Mucosa of rectum (tissue), 2 donors: Measurements from ENCODE around the gene DCLRE1A.

Source experiments
- H3K27ac ChIP-seq, 2 donors: one replicate each; pipeline ENCODE4 v1.7.0; 2013; ENCODE audit warnings: inconsistent platforms in 2 of 2, low read depth in 2 of 2, low read length in 2 of 2
- H3K27me3 ChIP-seq, 2 donors: one replicate each; pipeline ENCODE4 v1.7.0; 2013; ENCODE audit warnings: low read length in 2 of 2; ENCODE audit not compliant: control insufficient read depth in 2 of 2, insufficient read depth in 2 of 2
- H3K36me3 ChIP-seq, 2 donors: one replicate each; pipeline ENCODE4 v1.7.0; 2013; ENCODE audit warnings: low read length in 2 of 2; ENCODE audit not compliant: control insufficient read depth in 2 of 2, insufficient read depth in 2 of 2
- H3K4me1 ChIP-seq, 2 donors: one replicate each; pipeline ENCODE4 v1.7.0; 2013; ENCODE audit warnings: low read length in 2 of 2, mild to moderate bottlenecking in 1 of 2; ENCODE audit not compliant: control insufficient read depth in 2 of 2, insufficient read depth in 2 of 2
- H3K4me3 ChIP-seq, 2 donors: one replicate each; pipeline ENCODE4 v1.7.0; 2013; ENCODE audit warnings: low read length in 2 of 2
- H3K9ac ChIP-seq, 2 donors: one replicate each; pipeline ENCODE4 v1.7.0; 2013; ENCODE audit warnings: low read length in 2 of 2, low read depth in 1 of 2, mild to moderate bottlenecking in 1 of 2
- H3K9me3 ChIP-seq, 2 donors: one replicate each; pipeline ENCODE4 v1.7.0; 2013; ENCODE audit warnings: low read length in 2 of 2; ENCODE audit not compliant: control insufficient read depth in 2 of 2
- donor health status: healthy.
- donor health status: Normal muscosa, but diverticular disease.

The DCLRE1A gene

GRCh38 chr10:113802997-113803396, 50.9 kb downstream of the DCLRE1A start:
- peaks cover 3% of the 10 kb centered on the region in 2 donors for H3K4me1 ChIP-seq
- peaks cover 0 to 2% of the 10 kb centered on the region in 2 donors for H3K27me3 ChIP-seq
- no peak overlapping the region for H3K9ac ChIP-seq
- no peaks in the 10 kb centered on the region for H3K36me3 ChIP-seq
- H3K27ac ChIP-seq, result no peak overlapping the region
- H3K9me3 ChIP-seq, result no peaks in the 10 kb centered on the region
- H3K4me3 ChIP-seq, result no peak overlapping the region

- Histone ChIP-seq H3K9me3 (no peaks in the 10 kb centered on the region), H3K27ac (peak overlapping the region in 1 of 2 donors; percentile 39), H3K9ac (no peak overlapping the region), H3K4me3 (no peak overlapping the region), H3K4me1 (peaks cover 3% of the 10 kb centered on the region in 2 donors), H3K27me3 (peaks cover 0 to 2% of the 10 kb centered on the region in 2 donors), H3K36me3 (no peaks in the 10 kb centered on the region)
These were observed 52.3 kb downstream of the DCLRE1A start for GRCh38 chr10:113801569-113801968.

GRCh38 chr10:113791691-113792090, 62.2 kb downstream of the DCLRE1A start:
- Histone ChIP-seq H3K9ac (no peak overlapping the region), H3K4me3 (no peak overlapping the region), H3K9me3 (no peaks in the 10 kb centered on the region), H3K27ac (no peak overlapping the region), H3K27me3 (no peaks in the 10 kb centered on the region), H3K36me3 (no peaks in the 10 kb centered on the region), H3K4me1 (peaks cover 2 to 3% of the 10 kb centered on the region in 2 donors)

- H3K27me3 ChIP-seq, result no peaks in the 10 kb centered on the region
- no peaks in the 10 kb centered on the region for H3K36me3 ChIP-seq
- H3K9me3 ChIP-seq, result no peaks in the 10 kb centered on the region
- H3K27ac ChIP-seq, result no peak overlapping the region
- no peak overlapping the region for H3K9ac ChIP-seq
- peaks cover 2 to 3% of the 10 kb centered on the region in 2 donors for H3K4me1 ChIP-seq
- no peak overlapping the region for H3K4me3 ChIP-seq
These were observed 65.2 kb downstream of the DCLRE1A start for GRCh38 chr10:113788604-113789083.
